HEK293 (cell line): ENCODE measurements around the gene NOVA1.

Experiments
- CTCF ChIA-PET: fragments of 350-600 bp; formaldehyde crosslinking; extraction: SDS; loops from one replicate; lab custom pipeline; 2021; ENCODE audit warnings: antibody characterized with exemption; lab: Yijun Ruan, JAX
- POLR2A ChIA-PET: fragments of 300-600 bp; formaldehyde crosslinking; extraction: SDS; loops from one replicate; lab custom pipeline; 2020; ENCODE audit warnings: antibody characterized with exemption, inconsistent platforms; lab: Yijun Ruan, JAX
- H3K27ac ChIP-seq: fragments of 200-500 bp; sonication (Bioruptor generic); 2 replicates; pipeline ENCODE4 v1.5.1; 2014; ENCODE audit warnings: low read depth, low read length, control low read depth, inconsistent platforms; ENCODE audit errors: extremely low read depth
- H3K36me3 ChIP-seq, 2 experiments: fragments of 200-500 bp in 1 of 2; sonication (Bioruptor generic) in 1 of 2; 1 replicate in 1 of 2; 2 replicates in 1 of 2; pipeline ENCODE4 v1.5.1; 2014 to 2017; ENCODE audit warnings: inconsistent platforms in 2 of 2, low read length in 2 of 2; ENCODE audit not compliant: control insufficient read depth in 2 of 2, insufficient read depth in 1 of 2
- H3K4me1 ChIP-seq: fragments of 200-500 bp; sonication (Bioruptor generic); 2 replicates; pipeline ENCODE4 v1.5.1; 2014; ENCODE audit warnings: mild to moderate bottlenecking, low read length, inconsistent platforms; ENCODE audit not compliant: control insufficient read depth, insufficient read depth
- H3K4me3 ChIP-seq: 2 replicates; pipeline ENCODE4 v1.5.1; 2011; ENCODE audit warnings: low read depth, mild to moderate bottlenecking, control low read depth, low read length, moderate library complexity
- H3K9me3 ChIP-seq: fragments of 200-500 bp; sonication (Bioruptor generic); 2 replicates; pipeline ENCODE4 v1.5.1; 2014; ENCODE audit warnings: low read depth, low read length, inconsistent platforms; ENCODE audit not compliant: control insufficient read depth, insufficient read depth
- GLIS1 ChIP-seq: fragments of 450-650 bp; formaldehyde crosslinking; IDR thresholded peaks from 2 replicates; pipeline ENCODE4 v1.5.1; 2016; ENCODE audit warnings: missing biosample characterization, missing genetic modification characterization
- KLF16 ChIP-seq: fragments of 450-650 bp; formaldehyde crosslinking; IDR thresholded peaks from 2 replicates; pipeline ENCODE4 v1.5.1; 2017; ENCODE audit warnings: missing biosample characterization, missing genetic modification characterization
- PRDM10 ChIP-seq: fragments of 450-650 bp; formaldehyde crosslinking; IDR thresholded peaks from 2 replicates; pipeline ENCODE4 v1.5.1; 2016; ENCODE audit warnings: missing biosample characterization, missing genetic modification characterization
- ZBTB20 ChIP-seq: fragments of 450-650 bp; formaldehyde crosslinking; IDR thresholded peaks from 2 replicates; pipeline ENCODE4 v1.5.1; 2016; ENCODE audit warnings: missing biosample characterization, missing genetic modification characterization
- ZBTB21 ChIP-seq: fragments of 450-650 bp; formaldehyde crosslinking; IDR thresholded peaks from 2 replicates; pipeline ENCODE4 v1.5.1; 2017; ENCODE audit warnings: missing biosample characterization, missing genetic modification characterization
- ZBTB26 ChIP-seq: fragments of 450-650 bp; formaldehyde crosslinking; optimal IDR thresholded peaks from 2 replicates; pipeline ENCODE3; 2016; ENCODE audit warnings: missing biosample characterization, mild to moderate bottlenecking, missing genetic modification characterization
- ZNF133 ChIP-seq: fragments of 450-650 bp; formaldehyde crosslinking; IDR thresholded peaks from 2 replicates; pipeline ENCODE4 v1.5.1; 2016; ENCODE audit warnings: missing biosample characterization, missing genetic modification characterization
- ZNF2 ChIP-seq: fragments of 450-650 bp; formaldehyde crosslinking; IDR thresholded peaks from 2 replicates; pipeline ENCODE4 v1.5.1; 2016; ENCODE audit warnings: missing biosample characterization, missing genetic modification characterization
- ZNF214 ChIP-seq: fragments of 450-650 bp; formaldehyde crosslinking; IDR thresholded peaks from 2 replicates; pipeline ENCODE4 v1.5.1; 2017; ENCODE audit warnings: missing biosample characterization, mild to moderate bottlenecking, missing genetic modification characterization, borderline replicate concordance
- ZNF223 ChIP-seq: fragments of 450-650 bp; formaldehyde crosslinking; IDR thresholded peaks from 2 replicates; pipeline ENCODE4 v1.5.1; 2016; ENCODE audit warnings: missing biosample characterization, missing genetic modification characterization
- ZNF239 ChIP-seq: fragments of 450-650 bp; formaldehyde crosslinking; IDR thresholded peaks from 2 replicates; pipeline ENCODE4 v1.5.1; 2016; ENCODE audit warnings: missing biosample characterization, missing genetic modification characterization
- ZNF302 ChIP-seq: fragments of 450-650 bp; formaldehyde crosslinking; IDR thresholded peaks from 2 replicates; pipeline ENCODE4 v1.5.1; 2016; ENCODE audit warnings: missing biosample characterization, missing genetic modification characterization, low read depth
- ZNF48 ChIP-seq: fragments of 450-650 bp; formaldehyde crosslinking; IDR thresholded peaks from 2 replicates; pipeline ENCODE4 v1.5.1; 2016; ENCODE audit warnings: missing biosample characterization, missing genetic modification characterization
- ZNF529 ChIP-seq: fragments of 450-650 bp; formaldehyde crosslinking; IDR thresholded peaks from 2 replicates; pipeline ENCODE4 v1.5.1; 2017; ENCODE audit warnings: missing genetic modification characterization, missing biosample characterization; ENCODE audit not compliant: insufficient replicate concordance
- ZNF600 ChIP-seq: fragments of 450-650 bp; formaldehyde crosslinking; IDR thresholded peaks from 2 replicates; pipeline ENCODE4 v1.5.1; 2016; ENCODE audit warnings: missing biosample characterization, missing genetic modification characterization
- ZNF664 ChIP-seq: fragments of 450-650 bp; formaldehyde crosslinking; IDR thresholded peaks from 2 replicates; pipeline ENCODE4 v1.5.1; 2016; ENCODE audit warnings: missing biosample characterization, missing genetic modification characterization
- TF ChIP-seq, protein P1 (sequence below): sonication (generic); formaldehyde crosslinking; IDR thresholded peaks from 2 replicates; pipeline ENCODE4 v1.8.1; 2022; ENCODE audit warnings: mild to moderate bottlenecking, moderate library complexity, missing genetic modification reagents

NOVA1 gene

GRCh38 chr14:26404927-26405326, 192.9 kb downstream of the NOVA1 start:
- no peaks in the 10 kb centered on the region for H3K9me3 ChIP-seq
- H3K4me3 ChIP-seq, result no peak overlapping the region
- no peaks in the 10 kb centered on the region for H3K36me3 ChIP-seq
- H3K27ac ChIP-seq, result no peak overlapping the region
- TF ChIP-seq GLIS1 (tag by site-specific recombination) (no peak), ZNF214 (no peak), ZBTB26 (tag by site-specific recombination) (no peak), ZNF48 (tag by site-specific recombination) (no peak), ZNF133 (no peak), ZNF302 (tag by site-specific recombination) (no peak), ZBTB20 (tag by site-specific recombination) (no peak), ZNF529 (tag by site-specific recombination) (no peak), ZNF664 (tag by site-specific recombination) (no peak)
- ChIA-PET POLR2A (no interaction called here), CTCF (no interaction called here)
- H3K4me1 ChIP-seq, result no peaks in the 10 kb centered on the region

DNA sequence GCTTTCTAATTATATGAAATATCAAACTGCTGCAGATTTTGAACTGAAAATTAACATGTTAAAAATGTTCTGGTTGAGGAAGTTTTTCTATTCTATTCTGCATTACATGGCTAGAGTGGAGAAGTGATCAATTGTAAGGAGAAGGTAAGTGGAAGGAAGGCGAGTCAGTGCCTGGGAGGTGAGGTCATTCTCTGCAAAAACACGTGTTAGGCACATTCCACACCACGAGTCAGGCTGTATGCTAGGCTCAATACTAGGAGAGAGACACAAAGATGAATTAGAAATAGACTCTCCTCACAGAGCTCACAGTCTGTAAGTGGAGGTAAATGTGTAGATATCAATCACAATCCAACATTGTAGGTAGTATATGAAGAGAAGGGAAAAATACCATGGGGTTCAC, 194.1 kb downstream of the NOVA1 start:
- TF ChIP-seq ZNF600, result 0 out of 2 replicates have a peak, but pooled peaks have one; percentile 13
- TF ChIP-seq ZBTB21 (tag by site-specific recombination), result no peak
- TF ChIP-seq KLF16 (tag by site-specific recombination), result no peak
- TF ChIP-seq, protein P1, sequence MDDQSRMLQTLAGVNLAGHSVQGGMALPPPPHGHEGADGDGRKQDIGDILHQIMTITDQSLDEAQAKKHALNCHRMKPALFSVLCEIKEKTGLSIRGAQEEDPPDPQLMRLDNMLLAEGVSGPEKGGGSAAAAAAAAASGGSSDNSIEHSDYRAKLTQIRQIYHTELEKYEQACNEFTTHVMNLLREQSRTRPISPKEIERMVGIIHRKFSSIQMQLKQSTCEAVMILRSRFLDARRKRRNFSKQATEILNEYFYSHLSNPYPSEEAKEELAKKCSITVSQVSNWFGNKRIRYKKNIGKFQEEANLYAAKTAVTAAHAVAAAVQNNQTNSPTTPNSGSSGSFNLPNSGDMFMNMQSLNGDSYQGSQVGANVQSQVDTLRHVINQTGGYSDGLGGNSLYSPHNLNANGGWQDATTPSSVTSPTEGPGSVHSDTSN (CRISPR knock-in tag), result no peak
- no peak for TF ChIP-seq ZNF223 (tag by site-specific recombination)

GRCh38 chr14:26402126-26402525, 195.7 kb downstream of the NOVA1 start:
- ChIA-PET CTCF (no interaction called here), POLR2A (no interaction called here)
- H3K27ac ChIP-seq, result no peak overlapping the region
- no peaks in the 10 kb centered on the region for H3K36me3 ChIP-seq
- no peaks in the 10 kb centered on the region for H3K4me1 ChIP-seq
- TF ChIP-seq ZNF239 (tag by site-specific recombination), result no peak
- H3K9me3 ChIP-seq, result no peaks in the 10 kb centered on the region
- H3K4me3 ChIP-seq, result no peak overlapping the region

More for the DNA sequence above, 194.1 kb downstream of the NOVA1 start:
- H3K27ac ChIP-seq, result no peak overlapping the region
- POLR2A ChIA-PET, result no interaction called here
- no peaks in the 10 kb centered on the region for H3K9me3 ChIP-seq
- no peaks in the 10 kb centered on the region for H3K4me1 ChIP-seq
- CTCF ChIA-PET, result interaction anchor here (0.7 kb wide), 2 partner anchors 27 to 475 kb away, joined by 3 to 4 read pairs; no protein-coding TSS in a partner anchor
- no peak overlapping the region for H3K4me3 ChIP-seq
- no peaks in the 10 kb centered on the region for H3K36me3 ChIP-seq

- POLR2A ChIA-PET, result no interaction called here
These were observed 196.5 kb downstream of the NOVA1 start for GRCh38 chr14:26401179-26401968.

More at GRCh38 chr14:26401179-26401968, 196.5 kb downstream of the NOVA1 start:
- Histone ChIP-seq H3K9me3 (no peaks in the 10 kb centered on the region), H3K4me3 (no peak overlapping the region), H3K4me1 (no peaks in the 10 kb centered on the region), H3K27ac (no peak overlapping the region), H3K36me3 (no peaks in the 10 kb centered on the region)
- CTCF ChIA-PET, result interaction anchor here (0.6 kb wide), 1 partner anchor 50 kb away, joined by 5 read pairs; no protein-coding TSS in a partner anchor
- TF ChIP-seq PRDM10 (0 out of 2 replicates have a peak, but pooled peaks have one; percentile 12), ZNF2 (tag by site-specific recombination) (no peak)
